CD4-positive, alpha-beta T cell treated with Interleukin-17A for 4 hours (primary cell): ENCODE data around the gene SLC39A11.

Source experiments
- DNase-seq: peaks from one replicate; pipeline ENCODE4 v3.0.0-alpha.2; 2020; ENCODE audit warnings: mixed read lengths

SLC39A11 gene

DNA sequence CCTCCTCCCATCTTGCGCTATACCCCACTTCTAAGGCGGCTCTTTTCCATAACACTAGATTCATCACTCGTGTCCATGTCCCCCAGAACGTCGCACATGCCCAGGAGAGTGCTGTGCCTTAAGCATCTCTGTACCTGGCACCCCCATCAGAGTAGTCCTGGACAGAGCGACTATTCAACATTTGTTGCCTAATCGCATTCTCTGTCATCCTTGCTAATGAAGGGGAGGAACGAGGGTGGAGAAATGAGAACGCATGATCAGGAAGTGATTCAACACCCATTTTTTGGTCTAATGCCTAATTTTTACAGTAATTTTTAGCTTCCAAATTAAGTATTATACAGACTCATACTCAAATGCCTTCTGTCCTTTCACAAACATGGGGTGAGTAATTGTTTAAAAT, 53.2 kb downstream of the SLC39A11 start:
- no peak for DNase-seq

DNA sequence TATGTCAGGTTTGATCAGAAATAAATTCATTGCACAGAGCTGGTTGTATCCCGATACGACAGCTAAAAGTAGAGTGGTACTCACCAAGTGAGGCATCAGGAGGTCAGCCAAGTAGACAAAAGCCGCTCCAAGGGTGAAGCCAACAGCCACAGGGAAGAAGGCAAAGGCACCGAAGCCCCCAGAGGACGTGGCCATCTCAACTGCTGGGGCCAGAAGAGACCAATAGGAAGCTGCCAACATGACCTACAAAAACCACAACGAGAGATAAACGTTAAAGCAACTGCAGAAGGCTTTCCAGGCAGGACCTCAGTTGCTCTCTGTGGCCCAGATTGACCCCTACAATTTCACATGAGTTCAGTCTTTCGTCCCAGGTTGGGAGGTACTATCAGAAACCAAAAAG, 61.0 kb downstream of the SLC39A11 start:
- DNase-seq, result no peak

DNA sequence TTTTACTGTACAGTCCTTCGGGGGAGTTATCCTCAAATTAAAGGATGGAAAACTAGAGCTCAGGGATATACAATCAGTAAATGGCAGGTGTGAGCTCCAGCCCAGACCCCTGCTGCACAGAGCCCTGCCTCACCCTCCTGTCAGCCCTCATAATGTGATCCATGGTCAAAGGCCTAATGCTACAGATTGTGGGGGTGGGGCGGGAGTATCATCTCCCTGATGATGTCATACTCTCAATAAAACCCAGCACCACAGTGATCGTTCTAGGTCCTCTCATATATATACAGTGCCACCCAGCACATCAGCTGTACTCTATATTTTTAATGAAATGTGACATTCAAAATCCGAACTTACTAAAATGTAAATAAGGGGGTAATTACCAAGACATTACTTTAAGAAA, 61.5 kb downstream of the SLC39A11 start:
- DNase-seq, result no peak

DNA sequence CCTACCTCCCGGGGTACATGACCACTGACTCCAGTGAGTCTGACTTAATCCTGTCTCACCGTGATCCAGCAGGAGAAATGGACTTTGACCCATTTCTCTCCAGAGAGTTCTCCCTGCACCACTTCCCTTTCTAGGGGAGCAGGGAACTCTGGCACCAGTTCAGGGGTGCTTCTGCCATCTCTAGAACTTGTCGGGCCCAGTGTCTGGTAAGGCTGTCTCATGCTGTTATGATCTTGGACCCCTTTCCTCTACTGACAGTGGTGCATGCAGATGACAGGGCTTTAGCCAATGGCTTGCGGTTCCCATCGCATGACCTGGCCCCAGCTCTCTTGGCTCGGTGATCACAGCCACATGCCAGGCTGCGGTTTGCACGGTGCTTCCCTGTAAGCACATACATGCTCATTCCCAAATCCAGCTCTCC, 62.0 kb downstream of the SLC39A11 start:
- DNase-seq, result no peak

DNA sequence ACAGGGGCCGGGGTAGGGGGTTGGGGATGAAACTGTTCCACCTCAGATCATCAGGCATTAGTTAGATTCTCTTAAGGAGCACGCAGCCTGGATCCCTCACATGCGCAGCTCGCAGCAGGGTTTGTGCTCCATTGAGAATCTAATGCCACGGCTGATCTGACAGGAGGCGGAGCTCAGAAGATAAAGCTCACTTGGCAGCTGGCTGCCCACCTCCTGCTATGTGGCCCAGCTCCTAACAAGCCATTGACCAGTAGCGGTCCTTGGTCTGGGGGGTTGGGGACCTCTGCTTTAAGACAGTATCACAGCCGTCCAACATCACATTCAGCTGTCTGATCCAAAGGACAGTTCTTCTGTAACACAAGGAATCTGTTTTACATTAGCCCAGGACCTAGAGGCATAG, 62.5 kb downstream of the SLC39A11 start:
- DNase-seq, result no peak

DNA sequence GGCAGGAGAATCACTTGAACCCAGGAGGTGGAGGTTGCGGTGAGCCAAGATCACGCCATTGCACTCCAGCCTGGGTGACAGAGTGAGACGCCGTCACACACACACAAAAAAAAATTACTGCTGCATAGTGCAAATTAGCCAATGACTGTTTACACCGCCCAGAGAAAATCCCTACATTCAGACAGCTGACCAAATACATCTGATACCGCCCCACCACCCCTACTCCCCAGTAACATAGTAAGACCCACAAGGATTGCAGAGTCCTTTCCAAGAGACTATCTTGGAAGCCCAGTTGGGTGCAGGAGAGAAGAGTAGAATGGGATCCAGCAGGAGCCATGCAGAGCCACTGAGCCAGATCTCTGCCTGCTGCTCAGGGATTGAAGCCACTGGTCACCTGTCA, 63.5 kb downstream of the SLC39A11 start:
- DNase-seq, result no peak

DNA sequence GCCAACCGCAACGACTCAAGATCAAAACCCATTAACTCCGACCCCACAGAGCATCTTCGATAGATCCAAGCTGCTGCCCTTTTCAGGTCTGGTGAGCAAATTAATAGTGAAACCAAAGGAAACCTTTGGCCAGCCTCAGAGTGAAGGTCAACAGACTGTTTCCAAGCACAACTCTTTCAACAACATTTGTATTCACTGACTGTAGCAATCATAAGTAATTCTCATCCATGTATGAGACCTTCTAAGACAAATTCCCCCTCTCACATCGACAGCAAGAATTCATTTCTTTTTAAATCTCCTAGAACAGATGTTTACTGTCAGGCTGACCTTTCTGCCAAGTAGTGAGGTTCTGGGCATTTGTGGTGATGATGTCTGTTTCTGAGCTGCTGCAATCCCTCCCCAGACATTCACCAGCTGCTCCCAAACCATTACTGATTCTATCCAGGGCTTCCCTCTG, 64.2 kb downstream of the SLC39A11 start:
- no peak for DNase-seq

DNA sequence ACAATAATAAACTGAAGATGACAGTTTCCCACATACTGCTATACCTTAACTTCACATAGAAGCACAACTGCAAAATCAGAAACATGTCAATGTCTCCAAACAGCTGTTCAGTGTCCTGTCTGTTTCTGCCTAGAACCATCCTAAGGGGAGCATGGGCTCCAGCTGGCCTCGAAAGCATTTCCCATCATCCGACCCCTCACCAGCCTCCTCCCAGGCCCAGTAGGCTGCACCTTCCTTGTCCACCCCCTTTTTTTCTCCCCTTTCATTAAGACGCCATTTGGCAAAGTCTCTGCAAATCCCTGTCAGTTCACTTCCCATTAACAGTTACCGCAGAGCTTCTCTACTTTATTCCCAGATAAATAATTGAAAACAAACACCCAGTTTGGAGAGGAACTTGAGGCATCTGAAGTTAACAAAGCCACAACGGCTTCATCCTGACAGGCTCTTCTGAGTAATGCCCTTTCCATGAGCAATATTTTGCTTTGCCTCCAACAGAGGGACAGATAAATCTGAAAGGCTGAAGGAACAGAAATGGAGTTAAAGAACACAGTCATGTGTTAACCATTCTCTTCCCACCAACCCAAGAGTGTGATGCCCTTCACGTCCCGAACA, 65.3 kb downstream of the SLC39A11 start:
- no peak for DNase-seq

DNA sequence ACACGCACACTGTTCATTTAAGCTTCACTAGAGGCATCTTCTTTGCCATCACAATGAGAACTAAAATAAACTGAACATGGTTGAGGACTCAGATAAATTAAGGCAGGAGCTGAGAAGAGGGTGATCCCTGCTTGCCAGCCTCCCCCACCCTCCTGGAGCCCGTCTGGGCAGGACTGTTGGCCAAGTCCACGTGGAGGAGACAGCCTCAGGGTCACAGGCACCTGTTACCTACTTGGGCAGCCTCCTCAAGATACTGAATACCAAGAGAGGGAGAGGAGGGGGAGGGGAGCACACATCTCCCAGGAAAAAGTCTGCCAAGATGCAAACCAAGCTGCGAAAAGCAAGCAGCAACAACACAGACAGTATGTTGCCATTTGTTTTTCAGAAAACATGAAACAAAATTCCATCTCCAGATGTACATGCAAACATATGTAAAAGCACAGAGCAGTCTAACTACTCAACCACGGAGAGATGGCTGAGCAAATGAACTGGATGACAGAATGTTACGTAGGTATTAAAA, 67.4 kb downstream of the SLC39A11 start:
- DNase-seq, result no peak

DNA sequence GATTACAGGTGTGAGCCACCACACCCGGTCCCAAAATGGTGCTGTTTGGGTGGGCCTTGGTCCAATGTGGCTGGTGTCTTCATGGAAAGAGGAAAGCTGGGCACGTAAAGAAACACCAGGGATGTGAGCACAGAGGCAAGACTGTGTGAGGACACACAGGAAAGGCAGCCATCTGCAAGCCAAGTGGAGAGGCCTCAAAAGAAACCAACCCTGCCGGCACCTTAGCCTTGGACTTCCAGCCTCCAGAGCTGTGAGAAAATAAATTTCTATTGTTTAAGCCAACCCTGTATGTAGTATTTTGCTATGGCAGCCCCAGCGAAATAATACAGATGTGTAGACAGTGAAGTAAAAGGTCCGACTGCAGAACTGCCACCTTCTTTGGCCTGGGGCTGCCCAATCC, 68.7 kb downstream of the SLC39A11 start:
- no peak for DNase-seq

DNA sequence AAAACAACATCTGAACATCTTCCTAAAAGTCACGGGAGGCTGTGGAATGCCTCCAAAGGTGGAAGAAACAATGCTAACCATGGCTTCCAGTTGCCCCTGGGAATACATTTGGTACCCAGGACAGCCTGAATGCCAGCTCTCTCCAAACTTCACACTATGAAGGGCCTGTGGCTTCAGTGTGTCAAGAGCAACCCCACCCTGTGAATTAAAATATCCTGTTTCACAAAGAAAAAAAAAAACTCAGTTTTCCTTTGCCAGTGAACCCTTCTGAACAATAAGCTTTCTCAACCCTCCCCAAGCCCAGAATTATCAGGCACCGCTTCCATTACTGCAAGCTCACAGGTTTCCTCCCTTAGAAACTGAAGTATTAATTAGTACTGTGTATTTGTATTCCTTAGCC, 69.8 kb downstream of the SLC39A11 start:
- DNase-seq, result no peak

DNA sequence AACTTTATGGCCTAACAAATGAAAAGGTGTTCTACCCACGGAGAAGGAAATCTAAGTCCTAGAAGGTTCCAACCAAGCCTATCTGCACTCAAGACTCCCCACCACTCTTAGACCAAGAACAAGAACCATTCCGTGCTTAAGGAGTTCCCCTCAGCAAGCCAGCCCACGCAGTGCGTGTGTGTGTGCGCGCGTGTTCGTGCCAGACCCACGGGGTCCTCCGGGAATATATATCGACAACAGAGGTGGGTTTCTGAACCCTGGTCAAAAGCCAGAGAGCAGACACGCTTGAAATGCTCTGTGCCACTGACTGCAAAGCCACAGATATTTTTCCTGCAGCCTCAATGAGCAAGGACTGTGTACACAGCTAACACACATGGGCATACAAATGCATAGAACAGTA, 70.7 kb downstream of the SLC39A11 start:
- DNase-seq, result no peak

DNA sequence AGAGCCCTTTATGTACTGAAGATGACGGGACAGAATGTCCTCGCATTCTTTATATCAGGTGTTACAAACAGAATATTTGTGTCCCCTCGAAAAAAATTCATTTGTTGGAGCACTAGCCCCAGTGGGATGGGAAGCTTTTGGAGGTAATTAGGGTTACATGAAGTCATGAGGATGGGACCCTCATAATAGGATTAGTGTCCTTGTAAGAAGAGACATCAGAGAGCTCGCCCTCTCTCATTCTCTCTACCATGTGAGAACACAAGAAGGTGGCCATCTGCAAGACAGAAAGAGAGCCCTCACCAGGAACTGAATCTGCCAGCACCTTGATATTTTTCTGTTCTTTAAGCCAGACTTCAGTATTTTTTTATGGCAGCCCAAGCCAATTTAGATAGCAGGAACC, 72.4 kb downstream of the SLC39A11 start:
- no peak for DNase-seq

DNA sequence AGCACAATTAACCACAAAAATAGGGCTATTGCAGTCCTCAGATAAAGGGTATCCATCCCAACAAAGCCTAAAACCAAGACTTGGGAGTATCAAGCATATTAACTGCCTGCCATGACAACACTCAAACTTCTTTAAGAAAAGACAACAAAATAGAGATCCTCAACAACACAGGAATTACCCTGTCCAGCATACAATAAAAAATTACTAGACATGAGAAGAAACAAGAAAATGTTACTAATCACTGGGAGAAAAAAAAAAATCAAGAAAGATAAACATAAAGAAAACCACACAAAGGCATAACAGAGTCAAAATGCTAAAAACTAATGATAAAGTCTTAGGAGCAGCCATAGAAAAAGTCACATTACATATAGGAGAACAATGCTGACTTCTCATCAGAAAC, 73.9 kb downstream of the SLC39A11 start:
- DNase-seq, result no peak

DNA sequence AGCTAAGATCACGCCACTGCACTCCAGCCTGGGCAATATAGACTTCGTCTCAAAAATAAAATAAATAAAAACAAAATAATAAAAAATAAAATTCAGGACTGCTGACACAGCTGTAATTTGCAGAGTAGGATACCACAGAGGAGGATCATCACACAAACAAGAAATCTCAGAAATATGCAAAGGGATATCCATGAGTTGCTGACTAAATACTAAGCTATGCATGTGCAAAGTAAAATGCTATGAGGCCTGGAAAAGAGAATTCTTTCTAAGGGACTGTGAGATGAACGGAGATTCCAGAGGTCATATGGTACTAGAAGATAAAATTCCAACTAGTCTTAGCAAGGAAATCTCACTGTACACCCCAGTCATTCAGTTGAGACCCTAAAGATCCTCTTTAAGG, 74.8 kb downstream of the SLC39A11 start:
- no peak for DNase-seq

DNA sequence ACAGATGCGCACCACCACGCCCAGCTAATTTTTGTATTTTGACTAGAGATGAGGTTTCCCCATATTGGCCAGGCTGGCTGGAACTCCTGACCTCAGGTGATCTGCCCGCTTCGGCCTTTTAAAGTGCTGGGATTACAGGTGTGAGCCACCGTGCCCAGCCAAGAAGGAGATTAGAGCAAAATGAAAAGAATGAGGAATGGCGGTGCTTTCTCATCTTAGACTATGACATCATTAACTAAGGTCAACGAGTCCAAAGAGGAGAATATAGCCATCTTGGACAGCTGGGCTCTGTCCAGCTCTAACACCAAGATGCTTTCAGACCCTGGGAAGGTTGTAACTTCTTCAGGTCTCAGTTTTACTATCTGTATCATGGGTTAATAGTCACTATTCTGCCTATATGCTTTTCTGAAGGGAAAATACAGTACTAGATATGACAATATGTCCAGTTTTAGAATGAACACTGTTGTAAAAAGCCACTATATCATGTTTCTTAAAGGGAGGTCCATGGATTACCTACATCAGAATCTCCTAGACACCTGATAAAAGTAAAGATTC, 76.7 kb downstream of the SLC39A11 start:
- DNase-seq, result no peak

DNA sequence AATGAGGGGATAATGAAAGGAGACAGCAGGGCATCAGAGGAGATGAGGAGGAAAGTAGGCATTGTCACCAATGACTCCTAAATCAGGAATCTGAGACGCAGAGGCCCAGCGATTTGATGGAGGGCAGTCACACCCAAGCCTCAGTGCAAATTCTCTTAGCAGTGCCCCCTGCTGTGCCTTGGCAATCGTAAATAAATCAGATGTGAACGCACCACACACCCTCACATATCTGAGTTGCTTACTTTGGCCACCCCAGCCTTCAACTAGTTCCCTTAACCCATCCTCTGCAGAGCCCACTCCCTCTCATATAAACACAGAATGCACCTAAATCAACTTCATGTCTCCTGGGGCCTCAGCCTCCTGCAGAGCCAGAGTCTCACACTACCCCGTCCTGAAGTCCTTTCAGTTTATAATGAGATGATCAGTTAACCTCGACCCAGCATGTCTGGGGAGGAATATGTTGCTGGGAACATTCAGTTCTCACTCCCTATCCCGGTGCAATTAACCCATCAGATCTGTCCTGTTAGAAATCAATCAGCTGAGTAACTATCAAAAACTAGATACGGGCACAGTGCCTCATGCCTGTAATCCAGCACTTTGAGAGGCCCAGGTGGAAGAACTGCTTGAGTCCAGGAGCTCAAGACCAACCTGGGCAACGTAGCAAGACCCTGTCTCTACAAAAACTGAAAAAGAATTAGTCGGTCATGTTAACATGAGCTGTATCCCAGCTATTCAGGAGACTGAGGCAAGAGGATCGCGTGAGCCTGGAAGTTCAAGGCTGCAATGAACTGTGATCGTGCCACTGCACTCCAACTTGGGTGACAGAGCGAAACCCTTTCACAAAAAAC, 78.4 kb downstream of the SLC39A11 start:
- no peak for DNase-seq

DNA sequence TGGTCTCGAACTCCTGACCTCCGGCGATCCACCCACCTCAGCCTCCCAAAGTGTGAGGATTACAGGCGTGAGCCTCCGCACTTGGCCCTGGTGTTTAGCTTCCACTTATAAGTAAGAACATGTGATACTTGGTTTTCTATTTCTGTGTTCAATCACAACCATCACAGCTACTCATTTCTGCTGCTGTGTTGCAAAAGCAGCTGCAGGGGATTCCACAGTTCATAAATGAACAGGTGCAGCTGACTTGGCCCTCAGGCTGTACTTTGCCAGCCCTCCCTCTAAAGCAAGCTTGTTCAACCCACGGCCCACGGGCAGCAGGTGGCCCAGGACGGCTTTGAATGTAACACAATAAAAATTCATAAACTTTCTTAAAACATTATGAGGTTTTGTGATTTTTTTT, 79.2 kb downstream of the SLC39A11 start:
- DNase-seq, result no peak

DNA sequence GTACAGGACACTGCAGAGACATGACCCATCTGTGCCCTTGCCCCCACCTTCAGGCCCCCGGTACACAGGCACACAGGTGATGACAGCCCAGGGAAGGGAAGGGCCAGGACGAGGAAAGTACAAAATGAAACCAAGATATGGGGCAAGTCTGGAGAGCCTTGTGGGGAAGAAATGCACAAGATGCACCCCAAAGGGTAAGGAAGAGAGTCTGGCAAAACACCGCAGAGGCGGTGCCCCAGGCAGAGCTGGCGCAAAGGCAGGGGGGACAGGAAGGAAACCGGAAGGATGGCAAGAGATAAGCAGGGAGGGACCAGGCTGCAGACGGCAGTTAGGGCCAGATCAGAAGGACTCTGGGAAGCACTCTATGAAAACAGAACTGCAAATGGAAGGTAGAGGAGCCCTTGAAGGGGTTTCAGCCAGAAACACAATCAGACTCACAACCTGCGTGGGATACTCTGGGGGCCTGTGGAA, 81.4 kb downstream of the SLC39A11 start:
- DNase-seq, result peak; percentile 6

DNA sequence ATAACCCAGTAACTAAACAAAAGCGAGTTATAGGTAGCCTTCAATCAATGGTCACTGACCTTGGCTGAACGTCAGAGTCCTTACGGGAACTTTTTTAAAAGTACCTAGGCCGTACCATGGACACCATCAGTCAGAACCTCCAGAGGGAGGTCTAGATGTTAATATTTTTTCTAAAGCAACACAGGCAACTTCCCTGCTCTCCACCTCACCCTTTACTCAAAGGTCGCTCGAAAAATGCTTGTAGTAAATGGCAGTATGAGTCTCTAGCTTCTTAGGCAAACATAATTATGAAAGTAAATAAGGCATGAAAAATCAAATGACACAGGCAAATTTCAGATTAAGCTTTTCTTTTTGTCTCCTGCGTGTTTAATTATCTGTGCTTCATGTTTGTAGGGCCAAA, 82.1 kb downstream of the SLC39A11 start:
- no peak for DNase-seq

DNA sequence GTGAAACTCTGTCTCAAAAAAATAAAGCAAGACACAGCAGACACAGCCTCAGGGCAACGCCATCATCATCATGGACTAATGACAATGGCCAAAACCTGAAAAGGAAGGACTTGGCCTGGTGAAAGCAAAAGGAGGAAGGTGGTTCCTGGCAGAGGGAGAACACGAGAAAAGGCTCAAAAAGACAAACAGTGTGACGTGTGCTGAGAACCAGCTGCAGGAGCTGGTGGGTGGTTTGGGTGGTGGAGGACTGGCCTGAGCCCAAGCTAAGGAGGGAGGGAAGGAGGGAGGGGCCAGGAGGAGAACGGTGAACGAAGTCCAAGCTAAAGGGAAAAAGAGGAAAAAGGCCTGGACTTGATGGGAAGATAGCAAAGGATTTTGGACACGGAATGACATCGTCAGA, 85.1 kb downstream of the SLC39A11 start:
- no peak for DNase-seq

DNA sequence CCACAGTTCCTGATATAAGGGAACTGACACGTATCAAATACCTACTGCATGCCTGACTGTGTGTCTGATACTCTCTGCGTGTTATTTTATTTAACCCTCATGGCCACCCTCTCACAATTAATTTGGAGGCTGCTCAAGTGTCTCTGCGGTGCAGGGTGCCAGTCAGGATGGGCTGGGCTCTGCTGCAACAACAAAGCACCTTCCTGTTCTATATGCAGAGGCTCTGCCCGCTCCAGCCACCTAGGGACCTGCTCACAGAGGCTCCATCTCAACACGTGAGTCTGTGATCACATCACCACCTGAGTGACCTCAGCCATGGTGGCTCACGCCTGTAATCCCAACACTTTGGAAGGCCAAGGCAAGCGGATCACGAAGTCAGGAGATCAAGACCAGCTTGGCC, 87.1 kb downstream of the SLC39A11 start:
- no peak for DNase-seq

DNA sequence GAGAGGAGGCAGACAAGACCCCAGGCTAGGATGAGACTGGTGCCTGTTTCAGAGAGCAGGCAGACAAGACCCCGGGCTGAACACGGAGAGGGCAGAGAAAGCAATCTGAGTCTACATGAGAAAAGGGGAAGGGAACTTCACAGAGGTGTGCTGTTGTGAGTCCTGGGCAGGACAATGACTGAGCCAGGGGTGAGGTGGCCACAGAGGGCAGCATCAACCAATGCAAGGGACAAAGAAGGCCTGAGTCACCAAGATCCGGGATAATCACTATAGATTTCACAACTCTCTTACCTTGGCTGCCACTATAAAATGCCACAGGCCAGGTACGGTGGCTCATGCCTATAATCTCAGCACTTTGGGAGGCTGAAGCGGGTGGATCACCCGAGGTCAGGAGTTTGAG, 89.0 kb downstream of the SLC39A11 start:
- DNase-seq, result no peak

DNA sequence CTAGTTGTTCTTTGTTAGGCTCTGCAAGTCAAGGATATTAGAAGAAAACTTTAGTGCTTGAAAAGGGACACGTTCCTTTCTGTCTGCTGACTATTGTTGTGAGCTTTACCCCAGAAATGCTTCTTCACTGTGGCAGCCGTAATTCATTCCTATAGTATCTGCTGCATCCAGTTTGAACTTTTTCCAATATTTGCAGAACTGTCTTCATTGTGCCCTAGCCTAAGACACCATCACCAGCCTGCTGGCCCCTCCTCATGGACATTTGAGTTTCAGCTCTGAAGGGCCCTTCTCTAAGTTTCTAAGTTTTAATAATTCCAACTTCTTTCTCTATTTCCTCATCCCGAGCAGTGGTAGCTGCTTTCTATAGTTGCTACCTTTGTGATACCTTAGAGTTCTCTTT, 91.7 kb downstream of the SLC39A11 start:
- DNase-seq, result no peak
